Hepatocyte (in vitro differentiated cells): ENCODE data around the gene DOK5. TPM values are rescaled to one million over a fixed set of nuclear protein-coding genes. Genes with fewer than 3 reads are reported as not detected.

ENCODE experiments used
- DNase-seq: peaks from one replicate; pipeline ENCODE4 v3.0.0-alpha.2; 2016; ENCODE audit warnings: low spot score
- H2AFZ ChIP-seq: fragments of 200-600 bp; sonication (generic); 2 replicates; pipeline ENCODE4 v1.6.0; 2016; ENCODE audit warnings: antibody characterized with exemption, mild to moderate bottlenecking
- H3K27ac ChIP-seq: fragments of 200-600 bp; sonication (generic); 2 replicates; pipeline ENCODE4 v1.5.1; 2016; ENCODE audit warnings: mild to moderate bottlenecking
- H3K27me3 ChIP-seq: fragments of 200-600 bp; sonication (generic); 2 replicates; pipeline ENCODE4 v1.6.1; 2016
- H3K36me3 ChIP-seq: fragments of 200-600 bp; sonication (generic); replicated peaks from 2 replicates; pipeline ENCODE4 v1.5.1; 2016; ENCODE audit warnings: low read depth; ENCODE audit not compliant: insufficient read depth
- H3K4me1 ChIP-seq: fragments of 200-600 bp; sonication (generic); 2 replicates; pipeline ENCODE4 v1.5.1; 2016; ENCODE audit warnings: mild to moderate bottlenecking, moderate library complexity; ENCODE audit not compliant: insufficient read depth
- H3K4me2 ChIP-seq: fragments of 200-600 bp; sonication (generic); 2 replicates; pipeline ENCODE4 v1.6.0; 2016
- H3K4me3 ChIP-seq: fragments of 200-600 bp; sonication (generic); 2 replicates; pipeline ENCODE4 v1.5.1; 2016; ENCODE audit warnings: mild to moderate bottlenecking
- H3K79me2 ChIP-seq: fragments of 200-600 bp; sonication (generic); 2 replicates; pipeline ENCODE4 v1.6.0; 2017; ENCODE audit warnings: mild to moderate bottlenecking
- H3K9me2 ChIP-seq: fragments of 200-600 bp; sonication (generic); replicated peaks from 2 replicates; pipeline ENCODE4 v1.6.0; 2017; ENCODE audit warnings: mild to moderate bottlenecking; ENCODE audit not compliant: insufficient read depth
- H3K9me3 ChIP-seq: fragments of 200-600 bp; sonication (generic); 2 replicates; pipeline ENCODE4 v1.5.1; 2016; ENCODE audit warnings: low read depth, mild to moderate bottlenecking
- H4K20me1 ChIP-seq: fragments of 200-600 bp; sonication (generic); 2 replicates; pipeline ENCODE4 v1.6.0; 2016; ENCODE audit warnings: mild to moderate bottlenecking; ENCODE audit not compliant: insufficient read depth, poor library complexity, severe bottlenecking
- EZH2 ChIP-seq: fragments of 200-600 bp; sonication (generic); IDR thresholded peaks from 2 replicates; pipeline ENCODE4 v1.6.1; 2016; ENCODE audit warnings: antibody characterized with exemption, mild to moderate bottlenecking, borderline replicate concordance
- EZH2phosphoT487 ChIP-seq: fragments of 200-600 bp; sonication (generic); IDR thresholded peaks from one replicate; pipeline ENCODE4 v1.6.1; 2018; ENCODE audit warnings: antibody characterized with exemption, mild to moderate bottlenecking, low read depth, moderate library complexity; ENCODE audit not compliant: unreplicated experiment, severe bottlenecking
- WGBS: methylation state at CpG from one replicate; pipeline ENCODE4 v1.1.6; 2016; ENCODE audit warnings: low lambda C conversion rate; ENCODE audit errors: missing lambda C conversion rate; 5-methylcytosine and 5-hydroxymethylcytosine counted together
- polyA plus RNA-seq: library from polyadenylated mRNA; unstranded; fragments of >200 nt; fragmentation: Nextera tagmentation; extraction: Ambion mirVana; gene quantifications from 2 replicates; pipeline ENCODE4 v1.2.1, GENCODE V29; 2016
- total RNA-seq: library from RNA; depleted of rRNA; stranded (reverse); fragments of >200 nt; gene quantifications from 2 replicates; pipeline ENCODE4 v1.2.3, GENCODE V29; 2014
- TF ChIP-seq, protein P1 (sequence below): fragments of 200-600 bp; sonication (generic); IDR thresholded peaks from 2 replicates; pipeline ENCODE4 v1.5.1; 2016; ENCODE audit warnings: antibody characterized with exemption, mild to moderate bottlenecking; ENCODE audit not compliant: poor library complexity

DOK5 gene
- total and polyA plus RNA-seq, 2 experiments from 2014 or later: 7.0 to 7.5 TPM

DNA sequence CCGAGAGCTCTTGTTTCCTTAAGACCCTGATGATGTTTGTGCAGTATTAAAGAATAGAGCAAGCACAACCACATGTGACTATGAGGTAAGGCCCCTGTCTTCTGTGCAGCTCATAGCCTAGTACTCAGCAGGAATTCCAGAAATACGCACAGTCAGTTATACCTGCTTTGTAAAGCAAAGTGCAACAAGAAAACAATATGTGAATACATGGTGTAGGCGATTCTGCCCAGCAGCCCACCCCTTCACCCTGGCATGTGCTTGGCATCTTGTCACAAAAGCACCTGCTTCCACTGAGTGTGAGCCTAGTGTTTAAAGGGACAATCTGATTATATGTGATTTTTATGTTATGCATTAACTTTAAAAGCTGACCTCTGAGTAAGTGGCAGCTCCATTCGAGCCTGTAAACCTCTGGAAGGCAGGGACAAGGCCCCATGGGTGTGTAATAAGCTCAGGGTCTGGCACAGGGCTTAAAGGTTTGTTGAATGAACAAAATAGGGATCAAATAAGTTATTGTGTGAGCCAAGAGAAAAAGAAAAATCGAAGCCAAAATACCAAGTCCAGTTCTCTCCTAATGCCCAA is 148.7 kb downstream of the DOK5 start:
- 70% methylated on average over 5 of the region's 5 CpGs for WGBS
- no peaks in the 10 kb centered on the region for H3K9me3 ChIP-seq
- H3K79me2 ChIP-seq: no peaks in the 10 kb centered on the region
- H3K4me3 ChIP-seq: no peak overlapping the region
- H3K9me2 ChIP-seq: no peaks in the 10 kb centered on the region
- H3K4me2 ChIP-seq: peak overlapping the region; percentile 37
- peaks cover 23% of the 10 kb centered on the region for H3K4me1 ChIP-seq
- no peaks in the 10 kb centered on the region for H3K36me3 ChIP-seq
- no peaks in the 10 kb centered on the region for H3K27me3 ChIP-seq
- TF ChIP-seq EZH2 (no peak), EZH2phosphoT487 (no peak)
- TF ChIP-seq, protein P1, sequence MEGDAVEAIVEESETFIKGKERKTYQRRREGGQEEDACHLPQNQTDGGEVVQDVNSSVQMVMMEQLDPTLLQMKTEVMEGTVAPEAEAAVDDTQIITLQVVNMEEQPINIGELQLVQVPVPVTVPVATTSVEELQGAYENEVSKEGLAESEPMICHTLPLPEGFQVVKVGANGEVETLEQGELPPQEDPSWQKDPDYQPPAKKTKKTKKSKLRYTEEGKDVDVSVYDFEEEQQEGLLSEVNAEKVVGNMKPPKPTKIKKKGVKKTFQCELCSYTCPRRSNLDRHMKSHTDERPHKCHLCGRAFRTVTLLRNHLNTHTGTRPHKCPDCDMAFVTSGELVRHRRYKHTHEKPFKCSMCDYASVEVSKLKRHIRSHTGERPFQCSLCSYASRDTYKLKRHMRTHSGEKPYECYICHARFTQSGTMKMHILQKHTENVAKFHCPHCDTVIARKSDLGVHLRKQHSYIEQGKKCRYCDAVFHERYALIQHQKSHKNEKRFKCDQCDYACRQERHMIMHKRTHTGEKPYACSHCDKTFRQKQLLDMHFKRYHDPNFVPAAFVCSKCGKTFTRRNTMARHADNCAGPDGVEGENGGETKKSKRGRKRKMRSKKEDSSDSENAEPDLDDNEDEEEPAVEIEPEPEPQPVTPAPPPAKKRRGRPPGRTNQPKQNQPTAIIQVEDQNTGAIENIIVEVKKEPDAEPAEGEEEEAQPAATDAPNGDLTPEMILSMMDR: no peak
- H3K27ac ChIP-seq: peak overlapping the region; percentile 57
- no peak for DNase-seq
- H4K20me1 ChIP-seq: no peaks in the 10 kb centered on the region
- no peak overlapping the region for H2AFZ ChIP-seq

GRCh38 chr20:54624706-54625390 is 149.5 kb downstream of the DOK5 start:
- peak overlapping the region; percentile 57 for H3K27ac ChIP-seq
- H3K9me3 ChIP-seq: no peaks in the 10 kb centered on the region
- H3K36me3 ChIP-seq: no peaks in the 10 kb centered on the region
- peak; percentile 35 for DNase-seq
- TF ChIP-seq EZH2phosphoT487: no peak
- H3K4me2 ChIP-seq: peak overlapping the region; percentile 37
- 54% methylated on average over 7 of the region's 7 CpGs for WGBS
- no peaks in the 10 kb centered on the region for H3K79me2 ChIP-seq
- H3K4me3 ChIP-seq: no peak overlapping the region
- H3K4me1 ChIP-seq: peaks cover 17% of the 10 kb centered on the region
- H2AFZ ChIP-seq: no peak overlapping the region
- H3K9me2 ChIP-seq: no peaks in the 10 kb centered on the region
- no peaks in the 10 kb centered on the region for H4K20me1 ChIP-seq
- H3K27me3 ChIP-seq: no peaks in the 10 kb centered on the region

DNA sequence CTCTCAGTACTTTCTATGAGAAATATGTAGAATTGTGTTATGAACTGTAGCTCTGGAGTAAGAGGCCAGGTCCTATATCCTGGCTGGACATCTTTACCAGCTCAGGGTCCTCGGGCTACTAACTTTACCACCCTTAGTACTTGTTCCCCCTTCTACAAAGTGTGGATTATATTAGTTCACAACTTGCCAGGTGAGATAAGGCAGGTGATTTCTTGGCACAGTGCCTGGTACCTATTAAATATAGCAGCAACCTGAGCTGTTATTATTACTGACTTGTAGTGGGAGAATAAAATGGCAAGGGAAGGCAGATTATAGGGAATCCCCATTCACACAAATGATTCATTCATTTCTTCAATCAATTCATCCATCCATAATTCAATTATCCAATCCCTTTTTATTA is 150.1 kb downstream of the DOK5 start:
- Histone ChIP-seq H3K27ac (peak overlapping the region; percentile 57), H3K9me2 (no peaks in the 10 kb centered on the region), H3K9me3 (no peaks in the 10 kb centered on the region), H3K27me3 (no peaks in the 10 kb centered on the region), H2AFZ (no peak overlapping the region), H3K36me3 (no peaks in the 10 kb centered on the region), H3K4me2 (peak overlapping the region; percentile 27), H3K4me3 (no peak overlapping the region), H3K79me2 (no peaks in the 10 kb centered on the region), H3K4me1 (peaks cover 17% of the 10 kb centered on the region), H4K20me1 (no peaks in the 10 kb centered on the region)
- WGBS: 91% methylated on average over 1 of the region's 1 CpG
- no peak for DNase-seq
- TF ChIP-seq, protein P1: no peak
- TF ChIP-seq EZH2: no peak
- no peak for TF ChIP-seq EZH2phosphoT487

GRCh38 chr20:54626126-54626525 is 150.7 kb downstream of the DOK5 start:
- H3K36me3 ChIP-seq: no peaks in the 10 kb centered on the region
- WGBS: 96% methylated on average over 5 of the region's 5 CpGs
- no peak for DNase-seq
- TF ChIP-seq EZH2phosphoT487 (no peak), EZH2 (no peak)
- TF ChIP-seq, protein P1: no peak
- H3K4me2 ChIP-seq: no peak overlapping the region
- H3K4me3 ChIP-seq: no peak overlapping the region
- H3K4me1 ChIP-seq: peaks cover 17% of the 10 kb centered on the region
- no peaks in the 10 kb centered on the region for H3K27me3 ChIP-seq
- H3K9me3 ChIP-seq: no peaks in the 10 kb centered on the region
- no peaks in the 10 kb centered on the region for H3K9me2 ChIP-seq
- no peak overlapping the region for H3K27ac ChIP-seq
- no peaks in the 10 kb centered on the region for H4K20me1 ChIP-seq
- H3K79me2 ChIP-seq: no peaks in the 10 kb centered on the region
- H2AFZ ChIP-seq: no peak overlapping the region
